HG03108 (cell line): Measurements from ENCODE around the gene FTH1.

Experiments
- ATAC-seq: cut with Tn5 transposase; IDR thresholded peaks from one replicate; pipeline ENCODE4 v1.9.1; 2021; ENCODE audit warnings: moderate library complexity; ENCODE audit not compliant: unreplicated experiment

FTH1 gene

DNA sequence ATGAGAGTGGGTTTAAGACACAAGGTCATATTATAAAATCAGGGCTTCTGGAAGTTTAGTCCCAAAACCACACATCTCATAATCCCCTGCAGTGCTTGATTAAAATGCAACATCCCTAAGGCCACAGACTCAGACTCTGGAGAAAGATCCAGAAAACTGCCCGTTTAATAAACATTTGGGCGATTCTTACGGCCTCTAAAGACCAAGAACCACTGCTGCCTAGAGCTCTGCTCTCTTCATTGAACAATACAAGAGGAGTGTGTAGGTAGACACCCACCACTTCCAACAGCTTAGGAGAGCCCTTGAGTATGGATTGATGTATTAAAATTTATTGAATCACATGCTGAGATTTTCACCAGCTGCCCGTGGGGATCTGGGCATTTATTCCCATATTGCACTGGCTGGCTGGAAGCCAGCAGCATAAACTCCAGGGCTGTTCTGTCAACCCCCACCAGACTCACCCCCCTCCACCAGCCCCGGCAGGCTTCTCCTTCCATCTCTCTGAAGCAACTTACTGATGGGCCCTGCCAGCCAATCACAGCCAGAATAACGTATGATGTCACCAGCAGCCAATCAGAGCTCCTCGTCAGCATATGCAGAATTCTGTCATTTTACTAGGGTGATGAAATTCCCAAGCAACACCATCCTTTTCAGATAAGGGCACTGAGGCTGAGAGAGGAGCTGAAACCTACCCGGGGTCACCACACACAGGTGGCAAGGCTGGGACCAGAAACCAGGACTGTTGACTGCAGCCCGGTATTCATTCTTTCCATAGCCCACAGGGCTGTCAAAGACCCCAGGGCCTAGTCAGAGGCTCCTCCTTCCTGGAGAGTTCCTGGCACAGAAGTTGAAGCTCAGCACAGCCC is 18.0 kb downstream of the FTH1 start:
- ATAC-seq, result no peak

DNA sequence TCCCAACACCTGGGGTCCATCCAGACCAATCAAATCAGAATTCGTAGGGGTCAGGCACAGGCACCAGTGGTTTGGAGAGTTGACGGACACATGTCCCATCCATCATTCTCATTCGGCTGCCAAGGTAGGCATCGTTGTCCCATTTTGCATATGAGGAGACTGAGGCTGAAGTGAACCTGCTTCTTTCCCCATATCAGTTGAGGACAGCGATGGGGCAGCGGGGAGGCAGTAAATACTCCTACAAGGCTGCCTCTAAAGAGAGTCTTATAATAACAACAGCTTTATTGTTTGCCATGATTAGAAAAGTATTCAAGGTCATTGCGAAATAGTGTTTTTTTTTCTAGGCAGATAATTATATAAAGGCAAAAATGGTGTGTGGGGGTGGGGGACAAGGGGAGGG is 18.9 kb downstream of the FTH1 start:
- no peak for ATAC-seq

DNA sequence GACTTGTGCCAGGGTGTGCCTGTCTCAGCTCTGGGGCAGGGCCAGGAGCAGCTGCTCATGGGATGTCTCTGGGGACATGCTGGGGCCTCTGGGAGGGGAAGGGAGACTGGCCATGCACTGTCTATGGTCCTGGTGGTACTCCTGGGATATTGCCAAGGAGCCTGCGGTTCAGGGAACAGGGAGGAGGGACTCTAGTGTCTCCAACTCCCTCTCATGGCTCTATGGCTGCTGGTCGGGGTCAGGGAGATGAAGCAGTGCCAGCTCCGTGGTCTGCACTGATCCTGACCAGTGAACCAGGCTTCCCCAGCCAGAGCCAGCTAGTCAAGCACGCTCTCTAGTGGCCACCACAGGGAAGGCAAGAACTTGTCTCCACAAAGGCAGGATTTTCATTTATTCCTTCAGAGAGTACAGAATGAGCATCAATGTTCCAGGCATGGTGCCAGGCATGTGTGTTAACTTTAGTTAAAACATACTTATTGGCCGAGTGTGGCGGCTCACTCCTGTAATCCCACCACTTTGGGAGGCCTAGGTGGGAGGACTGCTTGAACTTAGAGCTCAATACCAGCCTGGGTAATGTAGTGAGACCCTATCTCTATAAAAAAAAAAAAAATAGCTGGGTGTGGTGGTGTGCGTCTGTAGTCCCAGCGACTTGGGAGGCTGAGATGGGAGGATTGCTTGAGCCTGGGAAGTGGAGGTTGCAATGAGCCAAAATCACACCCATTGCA is 19.8 kb downstream of the FTH1 start:
- ATAC-seq, result no peak

DNA sequence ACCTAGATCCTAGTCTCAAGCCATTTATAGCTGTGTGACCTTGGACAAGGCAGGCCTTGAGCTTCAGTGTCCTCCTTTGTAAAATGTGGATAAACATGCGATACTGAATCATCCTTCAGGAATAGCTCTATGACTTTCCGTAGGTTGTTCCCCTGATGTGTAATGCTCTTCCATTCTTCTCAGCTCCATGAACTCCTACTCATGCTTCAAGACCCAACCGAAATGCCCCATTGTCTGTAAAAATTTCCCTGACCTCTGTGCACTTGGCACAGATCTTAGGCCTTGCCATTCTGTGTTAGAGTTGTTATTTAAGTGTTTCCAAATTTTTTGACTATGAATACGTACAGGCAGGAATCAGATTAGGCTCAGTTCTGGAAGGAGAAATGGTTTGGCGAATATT is 20.5 kb downstream of the FTH1 start:
- ATAC-seq, result no peak

DNA sequence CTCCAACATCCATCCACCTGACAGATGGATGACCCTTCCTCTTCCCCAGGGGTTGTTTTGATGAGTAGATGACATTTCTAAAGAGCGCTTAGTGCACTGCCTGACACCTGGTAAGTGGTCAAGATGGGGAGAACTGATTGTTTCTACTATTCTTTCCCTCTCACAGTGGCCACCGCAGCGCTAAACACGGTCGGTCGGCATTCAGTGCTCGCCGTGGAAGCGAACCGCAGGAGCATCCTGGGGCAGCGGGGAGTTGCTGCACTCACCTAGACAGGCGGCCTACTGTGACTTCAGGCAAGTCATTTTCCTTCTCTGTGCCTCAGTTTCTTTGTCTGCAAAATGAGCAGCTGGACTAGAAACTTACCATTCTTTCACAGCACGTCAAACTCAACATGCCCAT is 22.2 kb downstream of the FTH1 start:
- no peak for ATAC-seq

DNA sequence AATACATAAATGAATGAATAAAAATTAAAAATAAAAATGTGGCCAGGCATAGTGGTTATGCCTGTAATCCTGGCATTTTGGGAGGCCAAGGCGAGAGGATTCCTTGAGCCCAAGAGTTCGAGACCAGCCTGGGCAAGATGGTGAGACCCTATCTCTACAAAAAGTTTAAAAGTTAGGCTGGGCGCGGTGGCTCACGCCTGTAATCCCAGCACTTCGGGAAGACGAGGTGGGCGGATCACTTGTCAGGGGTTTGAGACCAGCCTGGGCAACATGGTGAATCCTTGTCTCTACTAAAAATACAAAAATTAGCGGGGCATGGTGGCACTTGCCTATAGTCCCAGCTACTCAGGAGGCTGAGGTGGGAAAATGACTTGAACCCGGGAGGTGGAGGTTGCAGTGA is 27.0 kb downstream of the FTH1 start:
- ATAC-seq, result no peak

DNA sequence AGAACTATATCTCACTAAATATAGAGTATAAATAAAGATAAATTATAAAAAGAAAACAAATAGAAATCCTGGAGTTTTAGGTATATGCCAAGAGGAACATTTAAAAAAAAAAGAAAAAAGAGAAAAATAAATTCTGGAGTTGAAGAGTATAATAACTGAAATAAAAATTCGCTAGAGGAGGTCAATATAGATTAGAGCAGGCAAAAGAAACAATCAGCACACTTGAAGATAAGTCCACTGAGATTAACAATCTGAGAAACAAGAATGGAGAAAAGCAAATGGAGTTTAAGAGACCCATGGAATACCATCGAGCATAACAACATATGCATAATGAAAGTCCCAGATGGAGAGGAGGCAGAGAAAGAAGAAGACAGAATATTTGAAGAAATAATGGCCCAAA is 31.6 kb downstream of the FTH1 start:
- ATAC-seq, result no peak

DNA sequence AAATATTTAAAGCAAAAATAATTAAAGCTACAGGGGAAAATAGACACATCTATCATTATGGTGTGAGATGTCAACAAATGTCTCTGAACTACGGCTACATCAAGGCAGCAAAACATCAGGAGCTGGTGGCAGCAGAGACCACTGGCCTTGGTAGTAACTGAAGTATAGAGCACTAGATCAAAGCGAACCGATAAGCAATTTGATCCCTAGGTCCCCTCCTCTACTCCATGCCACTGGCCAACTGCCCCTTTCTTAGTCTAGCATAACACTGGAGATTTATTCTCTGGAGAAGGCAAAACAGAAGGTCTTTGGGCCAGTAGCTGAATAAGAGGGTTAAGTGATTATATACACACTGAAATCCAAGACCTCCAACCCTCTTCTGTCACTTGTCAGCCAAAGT is 36.5 kb downstream of the FTH1 start:
- ATAC-seq, result no peak

DNA sequence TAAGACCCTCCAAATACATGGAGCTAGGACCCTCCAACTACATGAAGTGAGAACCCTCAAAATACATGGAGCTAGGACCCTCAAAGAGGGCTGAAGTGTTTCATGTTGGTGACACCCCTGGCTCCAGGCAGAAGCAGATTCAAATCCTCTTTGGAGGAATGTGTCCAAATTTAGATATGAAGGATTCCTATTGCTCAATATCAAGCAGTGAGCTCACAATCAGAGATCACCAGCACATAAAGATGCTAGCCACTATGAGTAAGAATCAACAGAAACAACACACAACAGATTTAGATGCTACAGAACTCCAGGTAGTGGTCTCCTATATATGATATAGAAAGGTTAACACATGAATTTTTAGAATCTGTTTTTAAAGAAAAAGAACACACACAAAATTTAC is 38.8 kb downstream of the FTH1 start:
- no peak for ATAC-seq

DNA sequence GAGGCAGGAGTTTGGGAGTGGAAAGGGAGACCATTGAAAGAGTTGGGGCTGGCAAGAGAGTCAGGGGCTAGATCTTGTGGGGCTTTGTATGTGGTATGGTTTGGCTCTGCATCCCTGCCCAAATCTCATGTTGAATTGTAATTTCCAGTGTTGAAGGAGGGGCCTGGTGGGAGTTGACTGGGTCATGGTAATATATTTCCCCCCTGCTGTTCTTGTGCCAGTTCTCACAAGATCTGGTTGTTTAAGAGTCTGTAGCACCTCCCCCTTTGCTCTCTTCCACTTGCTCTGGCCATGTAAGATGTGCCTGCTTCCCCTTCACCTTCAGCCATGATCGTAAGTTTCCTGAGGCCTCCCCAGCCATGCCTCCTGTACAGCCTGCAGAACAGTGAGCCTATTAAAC is 39.9 kb downstream of the FTH1 start:
- no peak for ATAC-seq

DNA sequence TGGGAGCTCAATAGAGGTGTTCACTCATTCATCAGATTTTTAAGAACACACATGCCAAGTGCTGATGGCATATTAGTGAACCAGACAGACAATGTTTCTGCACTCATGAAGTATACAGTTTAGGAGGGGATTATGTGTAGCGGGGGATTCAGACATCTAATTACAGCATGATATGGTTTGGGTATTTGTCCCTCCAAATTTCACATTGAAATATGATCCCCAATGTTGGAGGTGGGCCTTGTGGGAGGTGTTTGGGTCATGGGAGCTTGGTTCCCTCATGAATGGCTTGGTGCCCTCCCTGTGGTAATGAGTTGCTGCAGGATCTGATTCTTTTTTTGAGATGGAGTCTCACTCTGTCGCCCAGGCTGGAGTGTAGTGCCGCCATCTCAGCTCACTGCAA is 41.2 kb downstream of the FTH1 start:
- ATAC-seq, result no peak

DNA sequence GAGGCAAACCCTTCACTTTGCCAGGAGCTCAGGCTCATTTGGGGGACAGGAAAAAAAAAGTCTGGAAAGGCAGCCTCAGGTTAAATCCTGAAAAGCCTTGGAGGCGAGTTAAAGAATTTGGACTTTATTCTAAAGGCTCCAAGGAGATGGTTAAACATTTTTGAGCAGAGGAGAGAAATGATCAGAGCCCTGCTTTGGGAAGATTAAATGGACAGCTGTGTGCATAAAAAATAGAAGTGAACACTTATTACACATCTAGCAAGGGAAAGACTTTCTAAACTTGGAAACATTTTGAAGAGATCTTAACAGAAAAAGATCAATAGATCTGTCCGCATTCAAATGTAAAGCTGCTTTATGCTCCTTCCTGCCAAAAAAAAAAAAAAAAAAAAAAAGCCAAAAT is 41.7 kb downstream of the FTH1 start:
- no peak for ATAC-seq

DNA sequence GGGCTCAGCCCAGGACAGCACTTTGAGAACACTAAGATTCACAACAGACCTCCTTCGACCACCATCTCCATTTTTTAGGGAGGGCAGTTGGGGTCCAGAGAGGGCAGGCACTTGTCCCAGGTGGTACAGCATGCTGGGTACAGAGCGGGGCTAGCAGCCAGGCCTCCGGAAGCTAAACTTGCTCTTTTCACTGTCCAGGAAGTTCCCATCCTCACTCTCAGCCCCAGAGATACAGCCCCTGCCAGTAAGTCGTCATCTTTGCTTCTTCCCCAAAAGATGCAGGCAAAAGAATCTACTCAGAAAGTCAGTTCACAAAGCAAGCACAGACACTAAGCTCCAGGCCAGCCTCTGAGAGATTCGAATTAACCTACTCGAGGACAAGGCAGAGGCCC is 43.4 kb downstream of the FTH1 start:
- no peak for ATAC-seq

DNA sequence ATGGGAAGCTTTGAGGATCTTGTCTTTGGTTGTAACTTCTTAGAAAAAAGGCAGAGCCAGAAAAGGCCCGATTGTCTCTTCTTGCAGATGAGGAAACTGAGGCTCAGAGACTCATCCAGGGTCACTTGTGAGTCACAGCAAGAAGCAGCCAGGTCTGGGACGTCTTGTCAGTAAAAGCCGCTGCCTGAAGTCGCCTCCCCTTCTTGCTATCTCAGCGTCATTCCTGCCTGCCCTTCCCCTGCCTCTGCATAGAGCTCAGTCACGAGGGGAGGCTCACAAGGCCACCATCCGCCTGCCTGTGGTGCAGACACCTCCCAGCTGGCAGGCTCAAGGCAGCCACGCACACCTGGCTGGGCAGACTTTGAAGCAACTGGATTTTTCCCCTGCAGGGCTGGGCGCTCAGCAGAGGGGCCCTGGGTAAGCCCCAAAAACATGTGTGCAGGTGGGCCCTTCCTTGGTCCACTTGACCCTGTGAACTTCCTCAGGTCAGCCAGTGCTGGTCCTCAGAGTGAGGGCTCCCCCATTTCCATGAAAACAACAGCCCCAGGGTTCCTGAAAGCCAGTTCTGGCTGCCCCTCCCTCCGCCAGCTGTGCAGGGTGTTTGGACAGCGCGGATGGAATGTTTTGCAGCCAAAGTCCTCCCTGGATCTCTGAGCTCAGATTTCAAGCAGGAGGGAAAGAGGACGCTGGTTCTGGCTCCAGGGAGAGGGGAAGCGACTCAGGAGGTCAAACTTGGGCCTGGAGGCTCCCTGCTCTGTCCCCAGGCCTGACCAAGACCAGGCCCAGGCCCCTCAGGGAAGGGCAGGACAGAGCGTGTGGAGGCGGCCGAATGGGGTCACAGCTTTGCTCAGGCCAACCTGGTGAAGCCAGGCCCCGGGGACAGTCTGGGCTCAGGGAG is 44.0 kb downstream of the FTH1 start:
- ATAC-seq, result no peak

DNA sequence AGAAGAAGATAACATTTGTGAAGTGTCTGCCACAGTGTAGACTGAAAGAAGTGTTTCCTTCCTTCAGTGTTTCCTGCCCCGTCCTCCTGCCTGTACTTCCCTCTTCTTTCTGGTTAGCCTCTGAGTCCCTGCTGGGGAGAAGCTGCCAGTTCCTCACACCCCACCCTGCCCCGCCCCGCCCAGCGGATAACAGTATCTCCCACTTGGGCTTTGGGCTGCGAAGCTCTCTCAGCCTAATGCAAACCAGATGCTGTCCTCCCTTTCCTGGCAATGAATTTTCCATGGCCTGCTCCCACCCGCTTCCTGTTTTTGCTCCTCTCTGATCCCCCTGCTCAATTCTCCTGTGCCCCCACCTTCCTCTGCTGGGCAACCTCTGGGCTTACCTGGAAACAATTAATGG is 44.9 kb downstream of the FTH1 start:
- no peak for ATAC-seq

DNA sequence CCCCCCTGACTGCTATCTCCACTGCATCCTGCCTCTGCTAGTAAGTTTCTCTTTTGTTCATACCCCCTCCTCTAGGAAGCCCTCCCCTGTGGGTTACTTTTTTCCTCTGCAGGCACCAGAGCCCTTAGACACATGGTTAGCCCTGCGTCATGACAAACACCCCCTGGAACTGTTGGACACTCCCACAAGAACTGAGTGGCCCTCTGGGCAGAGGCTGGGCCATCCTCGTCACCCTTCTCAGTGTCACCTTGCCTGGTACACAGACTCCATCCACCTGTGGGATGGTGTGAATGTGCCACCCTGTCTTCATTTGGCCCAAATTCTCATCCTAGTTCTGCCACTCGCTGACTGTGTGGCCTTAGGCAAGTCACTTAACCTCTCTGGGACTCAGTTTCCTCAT is 46.0 kb downstream of the FTH1 start:
- ATAC-seq, result no peak

DNA sequence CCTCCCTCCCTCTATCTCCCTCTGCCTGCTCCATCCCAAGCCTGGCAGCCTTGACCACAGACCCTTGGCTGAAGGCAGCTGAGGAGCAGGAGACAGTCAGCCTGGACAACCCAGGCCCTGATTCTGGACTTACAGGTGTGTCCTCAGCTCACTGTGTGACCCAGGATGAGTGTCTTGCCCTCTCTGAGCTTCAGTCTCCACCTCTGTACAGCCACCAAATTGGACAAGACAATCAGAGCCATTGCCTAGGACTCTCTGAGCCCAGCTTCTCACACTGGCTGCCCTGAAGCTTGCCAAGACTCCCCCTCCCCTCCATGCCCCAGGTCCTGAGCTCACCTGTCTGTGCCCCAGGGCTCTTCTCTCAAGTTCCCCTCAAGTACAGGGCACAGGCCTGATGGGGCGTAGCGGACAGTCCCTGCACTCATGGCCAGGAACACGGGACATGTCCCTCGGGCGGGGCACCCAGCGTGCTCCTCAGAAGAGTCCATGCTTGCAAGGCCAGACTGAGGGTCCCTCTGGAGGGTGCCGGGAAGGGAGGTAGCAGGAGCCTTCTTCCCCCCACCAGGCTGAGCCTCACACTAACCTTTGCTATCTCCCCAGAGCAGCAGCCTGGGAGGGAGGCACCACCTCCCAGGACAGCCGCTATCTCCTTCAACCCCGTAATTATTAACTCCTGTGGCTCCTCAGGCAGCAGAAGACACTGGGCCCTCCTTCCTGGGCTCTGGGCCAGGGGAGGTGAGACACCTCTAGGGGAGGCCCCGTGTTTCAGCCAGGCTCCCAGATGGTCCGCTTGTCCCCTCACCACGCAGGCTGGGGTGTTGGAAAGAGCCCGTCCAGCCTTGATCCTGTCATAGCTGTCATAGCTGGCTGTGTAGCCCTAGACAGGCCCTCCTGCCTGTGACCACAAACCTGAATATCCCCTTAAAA is 47.5 kb downstream of the FTH1 start:
- ATAC-seq, result no peak

DNA sequence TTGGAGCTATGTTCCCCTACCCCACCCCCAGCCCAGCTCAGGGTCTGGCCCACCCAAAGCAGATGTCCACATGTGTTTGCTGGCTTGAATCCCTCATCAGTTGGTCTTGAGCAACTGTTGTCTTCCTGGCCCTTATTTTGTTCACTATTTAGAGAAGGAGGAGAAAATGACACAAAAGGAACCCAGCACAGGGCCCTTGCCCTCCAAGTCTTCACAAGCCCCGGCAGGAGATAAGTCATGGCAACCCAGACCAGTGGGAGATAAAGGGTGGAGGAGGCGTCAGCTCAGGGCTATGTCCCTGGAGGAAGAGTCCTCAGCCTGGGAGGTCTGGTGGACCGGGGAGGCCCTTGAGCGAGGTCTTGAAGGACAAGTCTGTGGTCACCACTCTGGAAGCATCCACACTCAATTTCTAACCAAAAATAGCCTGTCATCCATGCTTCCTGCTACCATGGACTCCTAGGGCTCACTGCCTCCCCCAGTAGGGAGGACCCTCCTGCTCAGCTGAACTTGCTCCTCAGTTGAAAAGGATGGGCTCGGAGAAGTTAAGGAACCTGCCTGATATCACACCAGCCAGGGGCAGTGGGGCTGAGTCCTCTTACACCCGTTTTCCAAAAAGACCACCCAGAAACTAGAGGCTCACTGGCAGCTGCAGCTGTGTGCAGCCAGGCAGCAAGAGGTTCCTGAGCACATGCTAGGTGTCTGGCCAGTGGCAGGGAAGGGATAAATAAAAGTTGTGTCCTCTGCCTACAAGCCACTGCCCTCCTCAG is 48.3 kb downstream of the FTH1 start:
- ATAC-seq, result no peak

DNA sequence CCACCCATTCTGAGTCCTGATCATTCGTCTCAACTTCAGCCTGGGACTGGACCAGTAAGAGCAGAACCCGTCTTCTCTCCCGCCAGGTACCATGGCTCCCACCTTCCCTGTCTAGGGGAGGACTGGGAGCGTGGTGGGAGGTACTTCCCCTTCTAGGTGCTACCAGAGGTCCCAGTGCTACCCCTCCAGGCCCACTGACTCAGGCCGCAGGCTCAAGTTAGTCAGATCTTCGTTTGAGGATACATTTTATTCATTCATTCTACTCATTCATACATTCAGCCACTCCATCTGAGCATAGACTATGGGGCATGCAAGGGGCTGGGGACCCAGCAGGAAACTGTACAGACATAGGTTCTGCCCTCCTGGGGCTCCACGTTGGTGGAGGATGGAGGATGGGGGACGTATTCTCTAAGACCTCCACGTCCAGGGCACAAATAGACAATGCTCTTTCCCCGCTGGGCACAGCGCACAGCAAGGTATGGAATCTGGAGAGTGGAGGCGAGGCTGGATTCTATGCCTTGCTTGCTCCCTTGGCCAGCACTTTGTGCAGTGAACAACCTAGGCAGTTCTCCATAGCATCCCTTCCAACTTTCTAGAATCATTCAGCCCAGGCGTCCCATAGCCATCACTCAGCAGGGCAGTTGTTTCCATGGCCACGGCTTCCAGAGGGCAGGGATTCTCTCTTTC is 49.0 kb downstream of the FTH1 start:
- no peak for ATAC-seq
